Sigmoid colon (tissue), 4 donors: ENCODE data around the gene CES3.

Experiments
- EP300 ChIP-seq, 4 donors: sonication (generic); formaldehyde crosslinking; IDR thresholded peaks; one replicate each; pipeline ENCODE4 v1.6.1; 2017; ENCODE audit warnings: antibody characterized with exemption in 4 of 4
- POLR2AphosphoS5 ChIP-seq, 4 donors: sonication (generic); formaldehyde crosslinking; IDR thresholded peaks; one replicate each; pipeline ENCODE4 v1.6.1; 2017; ENCODE audit warnings: antibody characterized with exemption in 4 of 4
- TF ChIP-seq, protein P1 (sequence below), 4 experiments: fragments of 450-650 bp in 3 of 4; fragments of 200-600 bp in 1 of 4; IDR thresholded peaks; one replicate each; pipeline ENCODE4 v1.5.1; 2016 to 2019; ENCODE audit warnings: antibody characterized with exemption in 4 of 4, mild to moderate bottlenecking in 3 of 4, moderate library complexity in 2 of 4

DNA sequence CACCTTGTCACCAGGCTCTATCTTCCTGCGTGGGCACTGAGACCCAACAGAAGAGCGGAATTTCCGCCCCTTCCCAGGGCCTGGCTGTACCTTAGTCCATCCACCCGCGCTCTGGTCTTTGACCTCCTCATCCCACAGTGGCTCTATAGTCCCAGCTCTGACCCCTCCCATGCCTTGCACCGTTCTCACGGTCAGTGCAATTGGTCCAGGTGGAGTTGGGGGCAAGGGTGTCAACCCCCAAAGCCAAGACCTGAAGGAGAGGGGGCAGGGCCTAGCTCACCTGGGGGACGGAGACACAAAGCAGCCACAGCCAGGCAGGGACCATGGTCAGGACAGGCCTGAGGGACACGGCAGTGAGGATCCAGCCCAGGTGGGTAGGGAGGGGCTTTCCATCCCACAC lies 43.3 kb upstream of the CES3 start:
- no peak for TF ChIP-seq POLR2AphosphoS5 (IDR thresholded peaks at IDR 0.05)
- TF ChIP-seq, protein P1, sequence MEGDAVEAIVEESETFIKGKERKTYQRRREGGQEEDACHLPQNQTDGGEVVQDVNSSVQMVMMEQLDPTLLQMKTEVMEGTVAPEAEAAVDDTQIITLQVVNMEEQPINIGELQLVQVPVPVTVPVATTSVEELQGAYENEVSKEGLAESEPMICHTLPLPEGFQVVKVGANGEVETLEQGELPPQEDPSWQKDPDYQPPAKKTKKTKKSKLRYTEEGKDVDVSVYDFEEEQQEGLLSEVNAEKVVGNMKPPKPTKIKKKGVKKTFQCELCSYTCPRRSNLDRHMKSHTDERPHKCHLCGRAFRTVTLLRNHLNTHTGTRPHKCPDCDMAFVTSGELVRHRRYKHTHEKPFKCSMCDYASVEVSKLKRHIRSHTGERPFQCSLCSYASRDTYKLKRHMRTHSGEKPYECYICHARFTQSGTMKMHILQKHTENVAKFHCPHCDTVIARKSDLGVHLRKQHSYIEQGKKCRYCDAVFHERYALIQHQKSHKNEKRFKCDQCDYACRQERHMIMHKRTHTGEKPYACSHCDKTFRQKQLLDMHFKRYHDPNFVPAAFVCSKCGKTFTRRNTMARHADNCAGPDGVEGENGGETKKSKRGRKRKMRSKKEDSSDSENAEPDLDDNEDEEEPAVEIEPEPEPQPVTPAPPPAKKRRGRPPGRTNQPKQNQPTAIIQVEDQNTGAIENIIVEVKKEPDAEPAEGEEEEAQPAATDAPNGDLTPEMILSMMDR (IDR thresholded peaks at IDR 0.05): no peak
- TF ChIP-seq EP300 (IDR thresholded peaks at IDR 0.05): no peak
